HUES48 (cell line): Measurements from ENCODE around the gene RFX1.
A peak's percentile ranks its signal among the peaks of the same experiment; 100 is the strongest.

Experiments
- H3K27ac ChIP-seq: one replicate; pipeline ENCODE4 v1.7.0; 2013; ENCODE audit warnings: low read depth, low read length, inconsistent platforms
- H3K27me3 ChIP-seq: 2 replicates; pipeline ENCODE4 v1.6.1; 2013; ENCODE audit warnings: mild to moderate bottlenecking, low read length; ENCODE audit not compliant: control insufficient read depth, insufficient read depth
- H3K36me3 ChIP-seq: 2 replicates; pipeline ENCODE4 v1.6.1; 2013; ENCODE audit warnings: low read length; ENCODE audit not compliant: control insufficient read depth, insufficient read depth
- H3K4me1 ChIP-seq: 2 replicates; pipeline ENCODE4 v1.6.1; 2013; ENCODE audit warnings: mild to moderate bottlenecking, low read length; ENCODE audit not compliant: control insufficient read depth, insufficient read depth
- H3K4me3 ChIP-seq: 2 replicates; pipeline ENCODE4 v1.5.1; 2013; ENCODE audit warnings: mild to moderate bottlenecking, low read depth, low read length
- H3K9ac ChIP-seq: 2 replicates; pipeline ENCODE4 v1.6.1; 2013; ENCODE audit warnings: mild to moderate bottlenecking, low read depth, low read length, moderate library complexity
- H3K9me3 ChIP-seq: 2 replicates; pipeline ENCODE4 v1.6.1; 2013; ENCODE audit warnings: low read length; ENCODE audit not compliant: control insufficient read depth, insufficient read depth

The RFX1 gene

DNA sequence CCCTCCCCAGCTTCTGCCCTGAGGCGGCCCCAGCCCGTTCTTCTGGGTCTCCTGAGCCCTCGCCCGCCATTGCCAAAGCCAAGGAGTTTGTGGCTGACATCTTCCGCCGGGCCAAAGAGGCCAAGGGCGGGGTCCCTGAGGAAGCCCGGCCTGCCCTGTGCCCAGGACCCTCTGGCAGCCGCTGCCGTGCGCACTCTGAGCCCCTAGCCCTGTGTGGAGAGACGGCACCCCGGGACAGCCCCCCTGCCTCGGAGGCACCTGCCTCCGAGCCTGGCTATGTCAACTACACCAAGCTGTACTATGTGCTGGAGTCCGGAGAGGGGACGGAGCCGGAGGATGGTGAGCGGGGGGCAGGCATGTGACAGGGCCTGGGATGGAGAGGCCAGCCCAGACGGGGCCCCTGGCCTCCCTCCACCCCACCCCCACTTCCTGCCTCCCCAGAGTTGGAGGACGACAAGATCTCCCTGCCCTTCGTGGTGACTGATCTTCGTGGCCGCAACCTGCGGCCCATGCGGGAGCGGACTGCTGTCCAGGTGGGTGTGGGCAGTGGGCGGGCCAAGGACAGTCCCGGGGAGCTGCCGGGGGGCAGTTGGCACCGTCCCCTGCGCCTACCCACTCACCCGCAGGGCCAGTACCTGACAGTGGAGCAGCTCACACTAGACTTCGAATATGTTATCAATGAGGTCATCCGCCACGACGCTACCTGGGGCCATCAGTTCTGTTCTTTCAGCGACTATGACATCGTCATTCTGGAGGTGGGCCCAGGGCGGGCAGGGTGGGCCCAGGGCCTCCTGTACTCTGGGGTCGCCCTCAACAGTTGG is 46.8 kb downstream of the RFX1 start:
- Histone ChIP-seq H3K27me3 (peaks cover 3% of the 10 kb centered on the region; the same call in 1 of the 2 replicates), H3K27ac (no peak overlapping the region), H3K9ac (no peak overlapping the region), H3K9me3 (no peaks in the 10 kb centered on the region), H3K4me1 (no peaks in the 10 kb centered on the region), H3K36me3 (peaks cover 70% of the 10 kb centered on the region), H3K4me3 (no peak overlapping the region)

DNA sequence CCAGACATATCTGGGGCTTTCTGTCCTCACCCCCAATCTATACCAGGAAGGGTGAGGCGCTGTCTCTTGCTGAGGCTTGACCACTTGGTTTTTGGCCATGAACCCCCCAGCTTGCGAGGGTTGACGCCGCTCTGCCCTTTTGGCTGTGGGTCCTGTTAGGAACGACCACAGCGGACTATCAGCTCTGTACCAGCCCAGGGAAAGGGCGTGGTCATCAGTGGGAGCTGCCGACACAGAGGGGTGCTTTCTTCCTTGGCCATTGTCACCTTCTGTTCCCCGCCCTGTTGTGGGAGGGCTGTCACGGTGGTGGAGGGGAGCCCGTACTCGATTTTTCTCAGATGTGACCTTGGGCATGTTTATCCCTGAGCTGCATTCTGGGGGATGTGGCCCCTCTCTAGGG is 48.1 kb downstream of the RFX1 start:
- Histone ChIP-seq H3K9ac (no peak overlapping the region), H3K27me3 (no peaks in the 10 kb centered on the region; the same call in 1 of the 2 replicates), H3K9me3 (no peaks in the 10 kb centered on the region), H3K4me3 (no peak overlapping the region), H3K27ac (no peak overlapping the region), H3K36me3 (peaks cover 76% of the 10 kb centered on the region), H3K4me1 (peaks cover 4% of the 10 kb centered on the region; the same call in 1 of the 2 replicates)

DNA sequence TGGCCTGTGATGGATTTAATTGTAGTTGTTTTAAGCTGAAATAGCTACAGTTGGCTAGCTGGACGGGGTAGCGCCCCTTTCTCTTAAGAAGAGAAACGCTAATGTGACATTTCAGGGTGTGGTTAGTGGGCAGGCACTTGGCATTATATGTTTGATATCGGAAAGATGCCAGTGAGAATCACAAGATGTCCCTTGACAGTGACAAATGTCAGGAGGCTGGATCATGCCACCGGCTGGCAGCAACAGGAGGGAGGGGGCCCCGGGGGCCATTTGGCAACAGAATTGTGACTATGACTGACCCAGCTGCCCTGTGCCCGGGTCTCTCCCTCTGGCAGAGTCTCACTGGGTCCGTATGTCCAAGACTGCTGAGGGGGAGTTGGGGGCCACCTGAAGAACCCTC is 49.1 kb downstream of the RFX1 start:
- Histone ChIP-seq H3K4me1 (peaks cover 4% of the 10 kb centered on the region; the same call in 1 of the 2 replicates), H3K4me3 (no peak overlapping the region), H3K9ac (no peak overlapping the region), H3K9me3 (no peaks in the 10 kb centered on the region), H3K36me3 (peaks cover 76% of the 10 kb centered on the region), H3K27ac (no peak overlapping the region), H3K27me3 (no peaks in the 10 kb centered on the region)

DNA sequence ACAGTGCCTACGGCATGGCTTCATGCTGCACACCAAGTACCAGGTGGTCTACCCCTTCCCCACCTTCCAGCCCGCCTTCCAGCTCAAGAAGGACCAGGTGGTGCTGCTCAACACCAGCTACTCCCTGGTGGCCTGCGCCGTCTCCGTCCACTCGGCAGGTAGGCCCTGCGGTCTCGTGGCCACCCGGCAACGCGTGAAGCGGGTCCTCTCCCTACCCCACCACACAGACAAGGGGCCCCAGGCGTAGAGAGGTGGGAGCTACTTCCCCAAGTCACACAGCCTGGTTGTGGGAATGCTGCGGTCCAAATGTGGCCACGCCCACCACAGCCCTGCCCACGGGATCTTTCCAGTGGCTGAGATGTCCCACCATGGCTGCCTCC is 49.8 kb downstream of the RFX1 start:
- H3K4me1 ChIP-seq: peaks cover 4% of the 10 kb centered on the region; the same call in 1 of the 2 replicates
- no peak overlapping the region for H3K27ac ChIP-seq
- H3K4me3 ChIP-seq: no peak overlapping the region
- no peak overlapping the region for H3K9ac ChIP-seq
- H3K36me3 ChIP-seq: peaks cover 73% of the 10 kb centered on the region
- H3K9me3 ChIP-seq: no peaks in the 10 kb centered on the region
- no peaks in the 10 kb centered on the region for H3K27me3 ChIP-seq

DNA sequence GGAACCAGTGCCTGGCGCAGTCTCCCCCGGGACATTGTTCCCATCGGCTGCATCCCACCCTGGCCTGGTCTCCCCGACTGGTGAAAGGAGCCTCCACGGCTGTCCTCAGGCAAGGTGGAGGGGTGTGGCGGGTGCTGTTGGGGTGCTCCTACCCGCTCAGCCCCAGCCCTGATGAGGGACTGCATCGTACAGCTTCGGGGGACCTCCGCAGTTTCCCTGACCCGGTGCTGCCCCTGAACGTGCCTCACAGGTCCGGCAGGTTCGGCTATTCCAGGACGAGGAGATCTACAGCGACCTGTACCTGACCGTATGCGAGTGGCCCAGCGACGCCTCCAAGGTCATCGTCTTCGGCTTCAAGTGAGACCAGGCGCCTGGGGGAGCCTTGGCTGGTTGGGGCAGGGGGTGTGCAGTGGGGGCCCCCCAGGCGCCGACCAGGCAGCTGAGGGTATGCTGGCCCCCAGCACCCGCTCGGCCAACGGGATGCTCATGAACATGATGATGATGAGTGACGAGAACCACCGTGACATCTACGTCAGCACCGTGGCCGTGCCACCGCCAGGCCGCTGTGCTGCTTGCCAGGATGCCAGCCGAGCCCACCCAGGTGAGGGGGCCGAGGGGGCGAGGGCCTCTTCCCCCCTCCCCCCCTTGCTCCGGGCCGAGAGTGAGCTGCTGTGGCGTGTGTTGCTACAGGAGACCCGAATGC is 50.3 kb downstream of the RFX1 start:
- no peak overlapping the region for H3K9ac ChIP-seq
- H3K4me1 ChIP-seq: peaks cover 4% of the 10 kb centered on the region; the same call in 1 of the 2 replicates
- H3K9me3 ChIP-seq: no peaks in the 10 kb centered on the region
- no peak overlapping the region for H3K27ac ChIP-seq
- H3K4me3 ChIP-seq: no peak overlapping the region
- no peaks in the 10 kb centered on the region for H3K27me3 ChIP-seq
- peaks cover 69% of the 10 kb centered on the region for H3K36me3 ChIP-seq

DNA sequence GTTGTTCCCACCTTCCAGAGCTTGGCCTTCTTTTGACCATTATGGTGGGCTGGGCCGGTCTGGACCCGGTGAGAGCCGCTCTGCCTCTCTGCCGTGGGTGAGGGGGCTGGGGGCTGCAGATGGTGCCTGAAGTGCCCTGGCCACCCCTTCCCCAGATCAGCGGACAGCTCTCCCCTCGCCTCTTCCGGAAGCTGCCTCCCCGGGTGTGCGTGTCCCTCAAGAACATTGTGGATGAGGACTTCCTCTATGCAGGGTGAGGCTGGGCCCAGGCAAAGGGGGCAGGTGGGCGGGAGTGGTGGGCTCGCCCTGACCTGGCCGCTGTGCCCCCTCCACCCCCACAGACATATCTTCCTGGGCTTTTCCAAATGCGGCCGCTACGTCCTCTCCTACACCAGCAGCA is 51.9 kb downstream of the RFX1 start:
- no peak overlapping the region for H3K27ac ChIP-seq
- no peaks in the 10 kb centered on the region for H3K9me3 ChIP-seq
- H3K36me3 ChIP-seq: peaks cover 52% of the 10 kb centered on the region
- H3K4me1 ChIP-seq: peaks cover 4% of the 10 kb centered on the region; the same call in 1 of the 2 replicates
- no peaks in the 10 kb centered on the region for H3K27me3 ChIP-seq
- H3K9ac ChIP-seq: no peak overlapping the region
- no peak overlapping the region for H3K4me3 ChIP-seq

DNA sequence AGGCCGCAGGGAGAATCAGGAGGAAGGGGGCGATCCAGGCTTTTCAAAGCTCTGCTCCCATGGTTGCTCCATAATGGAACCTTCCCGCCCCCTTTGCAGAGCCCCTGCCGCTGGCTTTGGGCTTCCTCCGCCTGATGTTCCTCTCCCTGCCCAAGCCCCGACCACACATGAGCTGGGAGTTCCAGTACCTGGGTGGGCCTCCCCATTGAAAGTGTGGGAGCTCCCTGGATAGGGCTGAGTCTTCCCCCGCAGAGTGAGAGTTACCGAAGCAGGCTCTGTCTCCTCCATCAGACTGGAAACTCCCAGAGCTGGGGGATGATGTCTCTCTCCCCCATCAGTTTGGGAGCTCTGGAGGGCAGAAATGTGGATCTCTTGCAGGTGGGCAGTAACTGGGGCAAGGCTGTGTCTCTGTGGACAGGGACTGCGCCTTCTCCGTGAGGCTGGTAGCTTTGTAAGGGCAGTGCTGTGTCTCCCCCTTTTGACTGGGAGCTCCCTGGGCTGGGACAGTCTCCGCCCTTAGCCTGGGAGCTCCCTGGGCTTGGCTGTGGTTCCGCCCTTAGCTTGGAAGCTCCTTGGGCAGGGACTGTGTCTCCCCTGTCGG is 53.1 kb downstream of the RFX1 start:
- Histone ChIP-seq H3K27ac (peak overlapping the region; percentile 65), H3K4me3 (peak overlapping the region; percentile 77), H3K27me3 (no peaks in the 10 kb centered on the region), H3K4me1 (peaks cover 4% of the 10 kb centered on the region; the same call in 1 of the 2 replicates), H3K9ac (peak overlapping the region; percentile 10; the same call in 1 of the 2 replicates), H3K36me3 (peaks cover 42% of the 10 kb centered on the region), H3K9me3 (no peaks in the 10 kb centered on the region)

DNA sequence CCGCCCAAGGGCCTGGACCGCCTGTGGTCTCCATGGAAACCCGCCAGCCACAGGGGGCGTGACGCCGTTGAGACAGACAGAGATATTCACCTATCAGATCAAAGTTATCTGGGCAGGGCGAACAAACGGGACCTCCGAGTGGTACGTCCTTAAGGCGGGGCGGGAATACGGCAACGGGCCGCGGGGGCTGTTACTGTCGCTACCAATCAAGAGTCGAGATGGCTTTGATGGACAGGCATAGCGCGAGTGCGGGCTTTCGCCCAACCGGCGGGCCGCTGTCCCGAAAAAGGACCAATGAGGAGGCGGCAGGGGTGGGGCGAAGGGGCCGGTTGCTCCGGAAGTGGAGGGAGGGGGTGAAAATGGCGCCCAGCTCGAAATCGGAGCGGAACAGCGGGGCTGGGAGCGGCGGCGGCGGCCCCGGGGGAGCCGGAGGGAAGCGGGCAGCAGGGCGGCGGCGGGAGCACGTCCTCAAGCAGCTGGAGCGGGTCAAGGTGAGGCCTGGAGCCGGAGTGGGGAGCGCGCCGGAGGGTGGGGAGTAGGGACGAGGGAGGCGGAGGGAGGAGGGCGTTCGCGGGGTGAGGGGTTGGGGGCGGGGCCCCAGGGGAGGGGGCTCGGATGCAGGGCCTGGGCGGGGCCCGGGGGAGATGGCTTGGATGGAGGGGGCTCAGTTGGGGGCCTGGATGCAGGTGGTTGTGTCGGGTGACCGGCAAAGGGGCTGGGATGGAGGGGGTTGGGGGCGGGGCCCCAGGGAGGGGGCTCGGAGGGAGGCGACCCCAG is 53.8 kb downstream of the RFX1 start, which contains the start of gene DCAF15:
Gene DCAF15 (plus strand): TSS at position 356 of the 777 bp plus-strand sequence. CDS start 4 bp downstream, at position 360.
- peak within 1 kb of the TSS; percentile 92 for H3K27ac ChIP-seq
- peak within 1 kb of the TSS; percentile 86; the same call in 1 of the 2 replicates for H3K9ac ChIP-seq
- peak within 1 kb of the TSS; percentile 77 for H3K4me3 ChIP-seq
- H3K9me3 ChIP-seq: no peaks in the 10 kb centered on the region
- H3K27me3 ChIP-seq: no peaks in the 10 kb centered on the region
- H3K36me3 ChIP-seq: peaks cover 35% of the 10 kb centered on the region
- peaks cover 4% of the 10 kb centered on the region; the same call in 1 of the 2 replicates for H3K4me1 ChIP-seq

DNA sequence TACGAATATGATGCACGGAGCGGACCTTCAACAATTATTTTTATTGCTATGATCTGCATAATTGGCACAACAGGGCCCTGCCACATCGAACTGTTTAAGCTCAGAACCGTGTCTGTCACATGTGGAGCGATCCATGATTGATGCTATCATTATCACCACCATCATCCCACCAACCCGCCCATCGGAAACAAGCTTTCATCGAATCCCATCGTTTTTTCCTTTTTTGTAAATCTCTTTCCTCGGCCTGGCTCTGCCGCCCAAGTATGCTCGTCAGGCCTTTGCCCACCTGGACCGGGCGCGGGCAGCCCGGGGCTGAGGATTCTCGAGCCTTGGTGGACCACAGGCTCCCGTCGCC is 54.3 kb downstream of the RFX1 start:
- no peaks in the 10 kb centered on the region for H3K27me3 ChIP-seq
- no peak overlapping the region for H3K9ac ChIP-seq
- peaks cover 30% of the 10 kb centered on the region for H3K36me3 ChIP-seq
- H3K4me3 ChIP-seq: peak overlapping the region; percentile 55
- no peak overlapping the region for H3K27ac ChIP-seq
- peaks cover 4% of the 10 kb centered on the region; the same call in 1 of the 2 replicates for H3K4me1 ChIP-seq
- H3K9me3 ChIP-seq: no peaks in the 10 kb centered on the region

DNA sequence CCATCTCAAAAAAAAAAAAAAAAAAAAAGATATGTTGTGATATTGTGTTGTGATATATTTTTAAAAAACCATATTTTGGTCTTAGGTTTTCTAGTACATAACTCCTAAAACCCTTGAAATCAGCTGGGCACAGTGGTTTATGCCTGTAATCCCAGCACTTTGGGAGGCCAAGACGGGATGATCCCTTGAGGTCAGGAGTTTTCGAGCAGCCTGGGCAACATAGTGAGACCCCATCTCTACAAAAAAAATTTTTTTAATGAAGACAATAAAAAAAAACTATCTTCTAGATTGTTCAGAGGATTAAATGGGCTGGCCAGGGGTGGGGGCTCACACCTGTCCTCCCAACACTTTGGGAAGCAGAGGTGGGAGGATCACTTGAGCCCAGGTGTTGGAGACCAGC is 55.1 kb downstream of the RFX1 start:
- Histone ChIP-seq H3K9ac (no peak overlapping the region), H3K27ac (no peak overlapping the region), H3K36me3 (peaks cover 22% of the 10 kb centered on the region)

More for the DNA sequence above, 55.1 kb downstream of the RFX1 start:
- H3K4me3 ChIP-seq: no peak overlapping the region
- H3K9me3 ChIP-seq: no peaks in the 10 kb centered on the region
- H3K27me3 ChIP-seq: no peaks in the 10 kb centered on the region
- H3K4me1 ChIP-seq: peaks cover 4% of the 10 kb centered on the region; the same call in 1 of the 2 replicates
